GM23338 (cell line): ENCODE results near the gene ERFE. TPM values are rescaled to one million over a fixed set of nuclear protein-coding genes. Genes with fewer than 3 reads are reported as not detected.

Experiments
- ATAC-seq: fragments of 200-7000 bp; cut with Tn5 transposase; 3 replicates; pipeline ENCODE4 v1.9.1; 2020
- DNase-seq: peaks from one replicate; pipeline ENCODE4 v3.0.0-alpha.2; 2015; ENCODE audit warnings: low spot score
- H2AFZ ChIP-seq: fragments of 200-600 bp; sonication (generic); 2 replicates; pipeline ENCODE4 v1.8.0; 2016; ENCODE audit warnings: antibody characterized with exemption, mild to moderate bottlenecking, moderate library complexity
- H3F3A ChIP-seq: fragments of 200-600 bp; sonication (generic); replicated peaks from 2 replicates; pipeline ENCODE4 v1.8.0; 2017; ENCODE audit warnings: antibody characterized with exemption, mixed run types, low read depth
- H3K27ac ChIP-seq: fragments of 200-600 bp; sonication (generic); 2 replicates; pipeline ENCODE4 v1.6.1; 2016; ENCODE audit warnings: low read depth
- H3K27me3 ChIP-seq: fragments of 200-600 bp; sonication (generic); 2 replicates; pipeline ENCODE4 v1.8.0; 2016; ENCODE audit warnings: mild to moderate bottlenecking, mixed run types, moderate library complexity; ENCODE audit not compliant: insufficient read depth
- H3K36me3 ChIP-seq: fragments of 200-600 bp; sonication (generic); 2 replicates; pipeline ENCODE4 v1.8.0; 2016; ENCODE audit warnings: mild to moderate bottlenecking; ENCODE audit not compliant: insufficient read depth
- H3K4me1 ChIP-seq: fragments of 200-600 bp; sonication (generic); 2 replicates; pipeline ENCODE4 v1.8.0; 2016; ENCODE audit warnings: mild to moderate bottlenecking, moderate library complexity; ENCODE audit not compliant: insufficient read depth
- H3K4me2 ChIP-seq: fragments of 200-600 bp; sonication (generic); 2 replicates; pipeline ENCODE4 v1.7.1; 2017; ENCODE audit warnings: mixed run types
- H3K4me3 ChIP-seq: fragments of 200-600 bp; sonication (generic); 2 replicates; pipeline ENCODE4 v1.6.1; 2016; ENCODE audit warnings: mixed run types
- H3K79me2 ChIP-seq: fragments of 200-600 bp; sonication (generic); replicated peaks from 2 replicates; pipeline ENCODE4 v1.8.0; 2017; ENCODE audit warnings: mild to moderate bottlenecking; ENCODE audit not compliant: insufficient read depth
- H3K9me2 ChIP-seq: fragments of 200-600 bp; sonication (generic); 2 replicates; pipeline ENCODE4 v1.8.0; 2017; ENCODE audit not compliant: insufficient read depth
- H4K20me1 ChIP-seq: fragments of 200-600 bp; sonication (generic); replicated peaks from 2 replicates; pipeline ENCODE4 v1.8.0; 2017; ENCODE audit warnings: mild to moderate bottlenecking; ENCODE audit not compliant: insufficient read depth
- H3K27ac Mint-ChIP-seq: 2 replicates; pipeline ENCODE4 v1.8.0; 2020; ENCODE audit warnings: inconsistent platforms, mild to moderate bottlenecking, moderate library complexity, mixed read lengths
- H3K27me3 Mint-ChIP-seq: 3 replicates; pipeline ENCODE4 v1.8.0; 2022; ENCODE audit warnings: low read depth, mild to moderate bottlenecking, moderate library complexity, mixed read lengths, inconsistent platforms; ENCODE audit not compliant: insufficient read depth, poor library complexity
- H3K36me3 Mint-ChIP-seq: 3 replicates; pipeline ENCODE4 v1.8.0; 2021; ENCODE audit warnings: low read depth, mild to moderate bottlenecking, inconsistent platforms, moderate library complexity, mixed read lengths
- H3K4me1 Mint-ChIP-seq: 3 replicates; pipeline ENCODE4 v1.8.0; 2020; ENCODE audit warnings: mild to moderate bottlenecking, inconsistent platforms, mixed read lengths
- H3K4me3 Mint-ChIP-seq: 3 replicates; pipeline ENCODE4 v1.8.0; 2021; ENCODE audit warnings: moderate library complexity, mild to moderate bottlenecking, inconsistent platforms, mixed read lengths
- H3K9me3 Mint-ChIP-seq: 3 replicates; pipeline ENCODE4 v1.8.0; 2020; ENCODE audit warnings: moderate library complexity, mild to moderate bottlenecking, inconsistent platforms, mixed read lengths
- CREB1 ChIP-seq: fragments of 250-450 bp; sonication (Bioruptor Pico); IDR thresholded peaks from 2 replicates; pipeline ENCODE4 v1.5.0; 2020; ENCODE audit warnings: low read depth, mild to moderate bottlenecking, moderate library complexity
- CTCF ChIP-seq, 2 experiments: fragments of 200-600 bp in 1 of 2; sonication (generic) in 1 of 2; conservative IDR thresholded peaks; 2 replicates each; pipeline versions ENCODE4 v1.5.1 to v1.6.1; 2016 to 2017; ENCODE audit warnings: antibody characterized with exemption in 2 of 2, low read depth in 2 of 2, mild to moderate bottlenecking in 2 of 2, moderate library complexity in 1 of 2
- EZH2 ChIP-seq: fragments of 200-600 bp; sonication (generic); IDR thresholded peaks from one replicate; pipeline ENCODE4 v1.8.0; 2017; ENCODE audit warnings: antibody characterized with exemption, mild to moderate bottlenecking, low read depth; ENCODE audit not compliant: unreplicated experiment
- EZH2phosphoT487 ChIP-seq: fragments of 200-600 bp; sonication (generic); IDR thresholded peaks from one replicate; pipeline ENCODE4 v1.8.1; 2018; ENCODE audit warnings: antibody characterized with exemption; ENCODE audit not compliant: unreplicated experiment
- JUNB ChIP-seq: IDR thresholded peaks from one replicate; pipeline ENCODE4 v1.6.1; 2016; ENCODE audit warnings: antibody characterized with exemption; ENCODE audit not compliant: unreplicated experiment
- NANOG ChIP-seq: IDR thresholded peaks from 2 replicates; pipeline ENCODE4 v1.6.1; 2016; ENCODE audit warnings: antibody characterized with exemption, borderline replicate concordance
- POLR2AphosphoS5 ChIP-seq: IDR thresholded peaks from 2 replicates; pipeline ENCODE4 v1.6.1; 2016; ENCODE audit warnings: antibody characterized with exemption, low read depth
- REST ChIP-seq: IDR thresholded peaks from one replicate; pipeline ENCODE4 v1.6.1; 2018; ENCODE audit warnings: antibody characterized with exemption; ENCODE audit not compliant: unreplicated experiment
- STAT1 ChIP-seq: IDR thresholded peaks from one replicate; pipeline ENCODE4 v1.6.1; 2016; ENCODE audit warnings: antibody characterized with exemption; ENCODE audit not compliant: unreplicated experiment
- ZNF114 ChIP-seq: fragments of 250-450 bp; sonication (Bioruptor Pico); IDR thresholded peaks from 2 replicates; pipeline ENCODE4 v1.5.0; 2020; ENCODE audit warnings: mild to moderate bottlenecking, moderate library complexity
- ZNF331 ChIP-seq: fragments of 250-450 bp; sonication (Bioruptor Pico); IDR thresholded peaks from 2 replicates; pipeline ENCODE4 v1.5.0; 2020; ENCODE audit warnings: low read depth, mild to moderate bottlenecking, moderate library complexity
- polyA plus RNA-seq: library from polyadenylated mRNA; unstranded; fragments of >200 nt; fragmentation: Nextera tagmentation; extraction: Ambion mirVana; gene quantifications from 2 replicates; pipeline ENCODE4 v1.2.1, GENCODE V29; 2016
- total RNA-seq: library from RNA; depleted of rRNA; stranded (reverse); fragments of >200 nt; shearing (Covaris generic); gene quantifications from 2 replicates; pipeline ENCODE4 v1.2.3, GENCODE V29; 2014
- TF ChIP-seq, protein P1 (sequence below): IDR thresholded peaks from 2 replicates; pipeline ENCODE4 v1.6.1; 2016; ENCODE audit warnings: antibody characterized with exemption
- TF ChIP-seq, protein P2 (sequence below): fragments of 250-450 bp; sonication (Bioruptor Pico); IDR thresholded peaks from 2 replicates; pipeline ENCODE4 v1.5.0; 2020; ENCODE audit warnings: mild to moderate bottlenecking, moderate library complexity

ERFE gene
- total and polyA plus RNA-seq, 2 experiments from 2014 or later = 1.0 to 3.3 TPM

DNA sequence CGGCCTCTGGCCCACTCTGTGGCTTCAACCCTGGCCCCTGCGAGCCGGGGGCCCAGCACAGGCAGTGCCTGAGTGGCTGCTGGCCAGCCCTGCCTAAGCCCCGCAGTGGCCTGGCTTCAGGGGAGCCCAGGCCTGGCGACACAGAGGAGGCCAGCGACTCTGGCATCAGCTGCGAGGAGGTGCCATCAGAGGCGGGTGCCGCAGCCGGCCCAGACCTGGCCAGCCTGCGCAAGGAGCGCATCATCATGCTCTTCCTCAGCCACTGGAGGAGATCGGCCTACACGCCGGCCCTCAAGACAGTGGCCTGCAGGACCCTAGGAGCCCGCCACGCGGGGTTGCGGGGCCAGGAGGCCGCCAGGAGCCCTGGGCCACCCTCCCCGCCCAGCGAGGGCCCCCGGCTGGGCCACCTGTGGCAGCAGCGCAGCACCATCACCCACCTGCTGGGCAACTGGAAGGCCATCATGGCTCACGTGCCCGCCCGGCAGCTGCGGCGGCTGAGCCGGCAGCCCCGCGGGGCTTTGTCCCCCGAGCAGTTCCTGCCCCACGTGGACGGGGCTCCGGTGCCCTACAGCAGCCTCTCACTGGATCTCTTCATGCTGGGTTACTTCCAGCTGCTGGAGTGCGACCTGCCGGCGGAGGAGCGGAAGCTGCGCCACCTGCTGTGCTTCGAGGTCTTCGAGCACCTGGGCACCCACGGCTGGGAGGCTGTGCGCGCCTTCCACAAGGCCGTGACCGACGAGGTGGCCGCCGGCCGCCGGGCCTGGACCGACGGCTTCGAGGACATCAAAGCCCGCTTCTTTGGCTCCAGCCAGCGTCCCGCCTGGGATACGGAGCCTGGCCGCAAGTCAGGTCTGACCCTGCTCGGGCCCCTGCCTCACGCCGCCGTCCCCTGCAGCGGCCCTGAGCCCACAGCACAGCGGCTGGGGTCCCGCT is 27.8 kb upstream of the ERFE start:
- H3K36me3 ChIP-seq = no peaks in the 10 kb centered on the region
- H2AFZ ChIP-seq = no peak overlapping the region
- ATAC-seq (no peak), DNase-seq (no peak)
- no peak overlapping the region for H3K27ac ChIP-seq
- H3K9me2 ChIP-seq = no peaks in the 10 kb centered on the region
- TF ChIP-seq ZNF331 (CRISPR knock-in tag) (no peak), CREB1 (no peak), EZH2phosphoT487 (no peak), POLR2AphosphoS5 (no peak), JUNB (no peak), CTCF (conservative IDR thresholded peaks at IDR 0.05; ENCODE audit: low read depth in 2 of 2) (no peak), EZH2 (no peak), NANOG (no peak), ZNF114 (CRISPR knock-in tag) (no peak), REST (no peak), STAT1 (no peak)
- TF ChIP-seq, protein P1, sequence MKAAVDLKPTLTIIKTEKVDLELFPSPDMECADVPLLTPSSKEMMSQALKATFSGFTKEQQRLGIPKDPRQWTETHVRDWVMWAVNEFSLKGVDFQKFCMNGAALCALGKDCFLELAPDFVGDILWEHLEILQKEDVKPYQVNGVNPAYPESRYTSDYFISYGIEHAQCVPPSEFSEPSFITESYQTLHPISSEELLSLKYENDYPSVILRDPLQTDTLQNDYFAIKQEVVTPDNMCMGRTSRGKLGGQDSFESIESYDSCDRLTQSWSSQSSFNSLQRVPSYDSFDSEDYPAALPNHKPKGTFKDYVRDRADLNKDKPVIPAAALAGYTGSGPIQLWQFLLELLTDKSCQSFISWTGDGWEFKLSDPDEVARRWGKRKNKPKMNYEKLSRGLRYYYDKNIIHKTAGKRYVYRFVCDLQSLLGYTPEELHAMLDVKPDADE = no peak
- TF ChIP-seq, protein P2, sequence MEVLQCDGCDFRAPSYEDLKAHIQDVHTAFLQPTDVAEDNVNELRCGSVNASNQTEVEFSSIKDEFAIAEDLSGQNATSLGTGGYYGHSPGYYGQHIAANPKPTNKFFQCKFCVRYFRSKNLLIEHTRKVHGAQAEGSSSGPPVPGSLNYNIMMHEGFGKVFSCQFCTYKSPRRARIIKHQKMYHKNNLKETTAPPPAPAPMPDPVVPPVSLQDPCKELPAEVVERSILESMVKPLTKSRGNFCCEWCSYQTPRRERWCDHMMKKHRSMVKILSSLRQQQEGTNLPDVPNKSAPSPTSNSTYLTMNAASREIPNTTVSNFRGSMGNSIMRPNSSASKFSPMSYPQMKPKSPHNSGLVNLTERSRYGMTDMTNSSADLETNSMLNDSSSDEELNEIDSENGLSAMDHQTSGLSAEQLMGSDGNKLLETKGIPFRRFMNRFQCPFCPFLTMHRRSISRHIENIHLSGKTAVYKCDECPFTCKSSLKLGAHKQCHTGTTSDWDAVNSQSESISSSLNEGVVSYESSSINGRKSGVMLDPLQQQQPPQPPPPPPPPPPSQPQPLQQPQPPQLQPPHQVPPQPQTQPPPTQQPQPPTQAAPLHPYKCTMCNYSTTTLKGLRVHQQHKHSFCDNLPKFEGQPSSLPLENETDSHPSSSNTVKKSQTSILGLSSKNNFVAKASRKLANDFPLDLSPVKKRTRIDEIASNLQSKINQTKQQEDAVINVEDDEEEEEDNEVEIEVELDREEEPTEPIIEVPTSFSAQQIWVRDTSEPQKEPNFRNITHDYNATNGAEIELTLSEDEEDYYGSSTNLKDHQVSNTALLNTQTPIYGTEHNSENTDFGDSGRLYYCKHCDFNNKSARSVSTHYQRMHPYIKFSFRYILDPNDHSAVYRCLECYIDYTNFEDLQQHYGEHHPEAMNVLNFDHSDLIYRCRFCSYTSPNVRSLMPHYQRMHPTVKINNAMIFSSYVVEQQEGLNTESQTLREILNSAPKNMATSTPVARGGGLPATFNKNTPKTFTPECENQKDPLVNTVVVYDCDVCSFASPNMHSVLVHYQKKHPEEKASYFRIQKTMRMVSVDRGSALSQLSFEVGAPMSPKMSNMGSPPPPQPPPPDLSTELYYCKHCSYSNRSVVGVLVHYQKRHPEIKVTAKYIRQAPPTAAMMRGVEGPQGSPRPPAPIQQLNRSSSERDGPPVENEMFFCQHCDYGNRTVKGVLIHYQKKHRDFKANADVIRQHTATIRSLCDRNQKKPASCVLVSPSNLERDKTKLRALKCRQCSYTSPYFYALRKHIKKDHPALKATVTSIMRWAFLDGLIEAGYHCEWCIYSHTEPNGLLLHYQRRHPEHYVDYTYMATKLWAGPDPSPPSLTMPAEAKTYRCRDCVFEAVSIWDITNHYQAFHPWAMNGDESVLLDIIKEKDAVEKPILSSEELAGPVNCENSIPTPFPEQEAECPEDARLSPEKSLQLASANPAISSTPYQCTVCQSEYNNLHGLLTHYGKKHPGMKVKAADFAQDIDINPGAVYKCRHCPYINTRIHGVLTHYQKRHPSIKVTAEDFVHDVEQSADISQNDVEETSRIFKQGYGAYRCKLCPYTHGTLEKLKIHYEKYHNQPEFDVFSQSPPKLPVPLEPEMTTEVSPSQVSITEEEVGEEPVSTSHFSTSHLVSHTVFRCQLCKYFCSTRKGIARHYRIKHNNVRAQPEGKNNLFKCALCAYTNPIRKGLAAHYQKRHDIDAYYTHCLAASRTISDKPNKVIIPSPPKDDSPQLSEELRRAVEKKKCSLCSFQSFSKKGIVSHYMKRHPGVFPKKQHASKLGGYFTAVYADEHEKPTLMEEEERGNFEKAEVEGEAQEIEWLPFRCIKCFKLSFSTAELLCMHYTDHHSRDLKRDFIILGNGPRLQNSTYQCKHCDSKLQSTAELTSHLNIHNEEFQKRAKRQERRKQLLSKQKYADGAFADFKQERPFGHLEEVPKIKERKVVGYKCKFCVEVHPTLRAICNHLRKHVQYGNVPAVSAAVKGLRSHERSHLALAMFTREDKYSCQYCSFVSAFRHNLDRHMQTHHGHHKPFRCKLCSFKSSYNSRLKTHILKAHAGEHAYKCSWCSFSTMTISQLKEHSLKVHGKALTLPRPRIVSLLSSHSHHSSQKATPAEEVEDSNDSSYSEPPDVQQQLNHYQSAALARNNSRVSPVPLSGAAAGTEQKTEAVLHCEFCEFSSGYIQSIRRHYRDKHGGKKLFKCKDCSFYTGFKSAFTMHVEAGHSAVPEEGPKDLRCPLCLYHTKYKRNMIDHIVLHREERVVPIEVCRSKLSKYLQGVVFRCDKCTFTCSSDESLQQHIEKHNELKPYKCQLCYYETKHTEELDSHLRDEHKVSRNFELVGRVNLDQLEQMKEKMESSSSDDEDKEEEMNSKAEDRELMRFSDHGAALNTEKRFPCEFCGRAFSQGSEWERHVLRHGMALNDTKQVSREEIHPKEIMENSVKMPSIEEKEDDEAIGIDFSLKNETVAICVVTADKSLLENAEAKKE (CRISPR knock-in tag) = no peak
- Mint-ChIP-seq H3K27me3 (peaks cover 8% of the 10 kb centered on the region), H3K4me3 (no peak overlapping the region), H3K4me1 (peaks cover 5% of the 10 kb centered on the region; the same call in 1 of the 3 replicates), H3K36me3 (no peaks in the 10 kb centered on the region), H3K9me3 (no peaks in the 10 kb centered on the region), H3K27ac (no peak overlapping the region)
- no peaks in the 10 kb centered on the region for H3K27me3 ChIP-seq
- H4K20me1 ChIP-seq = no peaks in the 10 kb centered on the region
- H3F3A ChIP-seq = peaks cover 8% of the 10 kb centered on the region; the same call in 1 of the 2 replicates
- H3K4me3 ChIP-seq = no peak overlapping the region
- no peaks in the 10 kb centered on the region for H3K79me2 ChIP-seq
- H3K4me2 ChIP-seq = no peak overlapping the region
- no peaks in the 10 kb centered on the region for H3K4me1 ChIP-seq
